Neural progenitor cell (in vitro differentiated cells): ENCODE measurements around the gene GCSAM.
"Not testable (repeated sequence)": the region's sequence is repeated elsewhere in the genome, so short reads cannot be mapped to it uniquely, and the experiment has no call there.

Experiments
- CTCF ChIP-seq: fragments of 200-600 bp; sonication (generic); IDR thresholded peaks from 2 replicates; pipeline ENCODE4 v1.5.1; 2017; ENCODE audit warnings: antibody characterized with exemption, mild to moderate bottlenecking
- EZH2 ChIP-seq: fragments of 200-600 bp; sonication (generic); IDR thresholded peaks from 2 replicates; pipeline ENCODE4 v1.6.1; 2017; ENCODE audit warnings: antibody characterized with exemption, mild to moderate bottlenecking, moderate library complexity
- EZH2phosphoT487 ChIP-seq: fragments of 200-600 bp; sonication (generic); IDR thresholded peaks from 2 replicates; pipeline ENCODE4 v1.6.1; 2017; ENCODE audit warnings: antibody characterized with exemption

DNA sequence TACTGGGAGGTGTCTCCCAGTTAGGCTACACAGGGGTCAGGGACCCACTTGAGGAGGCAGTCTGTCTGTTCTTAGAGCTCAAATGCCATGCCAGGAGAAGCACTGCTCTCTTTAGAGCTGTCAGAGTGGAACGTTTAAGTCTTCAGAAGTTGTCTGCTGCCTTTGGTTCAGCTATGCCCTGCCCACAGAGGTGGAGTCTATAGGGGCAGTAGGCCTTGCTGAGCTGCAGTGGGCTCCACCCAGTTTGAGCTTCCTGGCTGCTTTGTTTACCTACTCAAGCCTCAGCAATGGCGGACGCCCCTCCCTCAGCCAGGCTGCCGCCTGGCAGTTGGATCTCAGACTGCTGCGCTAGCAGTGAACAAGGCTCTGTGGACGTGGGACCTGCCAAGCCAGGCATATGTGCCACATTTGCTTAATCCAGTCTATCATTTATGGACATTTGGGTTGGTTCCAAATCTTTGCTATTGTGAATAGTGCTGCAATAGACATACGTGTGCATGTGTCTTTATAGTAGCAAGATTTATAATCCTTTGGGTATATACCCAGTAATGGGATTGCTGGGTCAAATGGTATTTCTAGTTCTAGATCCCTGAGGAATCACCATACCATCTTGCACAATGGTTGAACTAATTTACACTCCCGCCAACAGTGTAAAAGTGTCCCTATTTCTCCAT, 60.5 kb downstream of the GCSAM start:
- TF ChIP-seq CTCF, EZH2, EZH2phosphoT487: not testable (repeated sequence)
